ENCODE results near the gene CADPS. TPM values are rescaled to one million over a fixed set of nuclear protein-coding genes. Genes with fewer than 3 reads are reported as not detected.

Gene CADPS
- total and polyA plus RNA-seq, 8 donors: 0.50 to 2.9 (median 2.2) TPM

DNA sequence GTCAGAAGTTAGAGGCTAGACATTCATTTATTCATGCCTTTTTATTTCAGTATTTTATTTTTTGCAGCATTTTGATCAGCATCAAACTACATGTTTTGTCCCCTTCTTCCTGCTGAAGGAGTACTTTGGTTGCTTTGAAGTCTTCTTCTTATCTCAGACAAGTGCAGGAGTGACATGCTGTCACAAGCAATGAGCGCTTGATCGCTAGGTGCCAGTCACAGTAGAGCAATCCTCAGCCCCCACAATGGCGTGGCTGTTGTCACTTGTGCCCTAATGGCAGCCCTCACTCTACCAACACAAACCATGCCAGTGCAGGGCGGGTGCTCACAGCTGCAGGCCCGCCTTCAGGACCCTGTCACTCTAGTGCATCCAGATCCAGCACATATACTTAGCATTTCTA, 317.2 kb downstream of the CADPS start:
- ATAC-seq (no peak), DNase-seq (no peak)
- Histone ChIP-seq H3K4me3 (no peak overlapping the region), H3K36me3 (no peaks in the 10 kb centered on the region), H3K4me1 (no peaks in the 10 kb centered on the region), H3K27me3 (no peaks in the 10 kb centered on the region), H3K9me3 (no peaks in the 10 kb centered on the region), H3K27ac (no peak overlapping the region)
- TF ChIP-seq, protein P1, sequence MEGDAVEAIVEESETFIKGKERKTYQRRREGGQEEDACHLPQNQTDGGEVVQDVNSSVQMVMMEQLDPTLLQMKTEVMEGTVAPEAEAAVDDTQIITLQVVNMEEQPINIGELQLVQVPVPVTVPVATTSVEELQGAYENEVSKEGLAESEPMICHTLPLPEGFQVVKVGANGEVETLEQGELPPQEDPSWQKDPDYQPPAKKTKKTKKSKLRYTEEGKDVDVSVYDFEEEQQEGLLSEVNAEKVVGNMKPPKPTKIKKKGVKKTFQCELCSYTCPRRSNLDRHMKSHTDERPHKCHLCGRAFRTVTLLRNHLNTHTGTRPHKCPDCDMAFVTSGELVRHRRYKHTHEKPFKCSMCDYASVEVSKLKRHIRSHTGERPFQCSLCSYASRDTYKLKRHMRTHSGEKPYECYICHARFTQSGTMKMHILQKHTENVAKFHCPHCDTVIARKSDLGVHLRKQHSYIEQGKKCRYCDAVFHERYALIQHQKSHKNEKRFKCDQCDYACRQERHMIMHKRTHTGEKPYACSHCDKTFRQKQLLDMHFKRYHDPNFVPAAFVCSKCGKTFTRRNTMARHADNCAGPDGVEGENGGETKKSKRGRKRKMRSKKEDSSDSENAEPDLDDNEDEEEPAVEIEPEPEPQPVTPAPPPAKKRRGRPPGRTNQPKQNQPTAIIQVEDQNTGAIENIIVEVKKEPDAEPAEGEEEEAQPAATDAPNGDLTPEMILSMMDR (IDR thresholded peaks at IDR 0.05): no peak
- intact Hi-C loops (cut with DNase I): no loop called here

DNA sequence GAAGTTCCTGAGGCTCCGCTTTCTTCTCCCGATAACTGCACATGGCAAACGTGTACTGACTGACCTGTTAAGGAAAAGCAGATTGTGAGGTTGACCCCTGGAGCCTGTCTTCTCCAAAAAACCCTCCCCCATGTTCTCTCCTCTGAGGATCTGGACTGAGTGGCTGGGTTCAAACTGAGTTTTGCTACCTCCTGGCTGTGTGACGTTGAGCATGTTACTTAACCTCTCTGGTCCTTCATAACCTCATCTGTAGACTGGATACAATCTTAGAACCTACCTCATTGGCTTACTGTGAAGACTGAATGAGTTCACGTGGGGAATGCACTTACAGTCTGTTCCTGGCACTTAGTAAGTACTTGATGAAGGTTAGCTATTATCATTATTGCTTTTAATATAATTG, 317.8 kb downstream of the CADPS start:
- Histone ChIP-seq H3K4me3 (no peak overlapping the region), H3K9me3 (no peaks in the 10 kb centered on the region), H3K36me3 (no peaks in the 10 kb centered on the region), H3K27ac (no peak overlapping the region), H3K4me1 (no peaks in the 10 kb centered on the region), H3K27me3 (no peaks in the 10 kb centered on the region)
- DNase-seq (no peak), ATAC-seq (no peak)
- intact Hi-C loops (cut with DNase I): no loop called here
- TF ChIP-seq, protein P1 (IDR thresholded peaks at IDR 0.05): no peak

DNA sequence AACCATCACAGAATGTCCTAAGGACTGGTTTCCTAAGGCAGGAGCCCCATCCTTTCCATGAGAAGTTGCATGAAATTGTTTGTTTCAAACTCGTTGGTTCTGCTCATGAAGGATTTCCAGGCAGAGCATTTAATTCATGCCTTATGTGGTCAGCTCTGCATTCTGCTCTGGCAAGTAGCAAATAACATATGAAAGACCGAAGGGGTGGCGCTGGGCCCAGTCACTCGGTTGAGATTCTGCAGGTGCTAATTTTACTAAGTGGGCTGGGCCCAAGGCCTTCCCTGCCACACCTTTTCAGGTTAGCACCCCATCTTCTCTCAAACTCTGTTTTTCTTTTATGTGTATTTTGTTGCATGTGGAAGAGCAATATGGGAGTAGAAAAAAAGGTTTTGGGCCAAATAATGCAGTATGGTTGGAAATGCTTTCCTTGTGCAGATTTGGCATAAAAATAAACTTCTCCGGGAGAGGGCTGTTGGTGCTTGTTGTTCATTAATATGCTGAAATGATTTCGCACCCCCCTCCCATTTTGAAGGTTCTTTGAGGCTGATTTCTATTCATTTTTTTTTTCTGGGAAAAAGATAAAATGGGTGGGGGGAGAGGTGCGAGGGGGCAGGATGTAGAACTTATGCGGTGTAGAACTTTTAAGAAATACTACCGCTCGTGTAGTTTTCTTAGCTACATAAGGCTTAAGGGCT, 318.9 kb downstream of the CADPS start:
- TF ChIP-seq, protein P1 (IDR thresholded peaks at IDR 0.05): no peak
- H3K4me3 ChIP-seq: no peak overlapping the region
- no peaks in the 10 kb centered on the region for H3K36me3 ChIP-seq
- ATAC-seq (no peak), DNase-seq (no peak)
- H3K4me1 ChIP-seq: no peaks in the 10 kb centered on the region
- no peak overlapping the region for H3K27ac ChIP-seq
- no peaks in the 10 kb centered on the region for H3K27me3 ChIP-seq
- intact Hi-C loops (cut with DNase I): no loop called here
- no peaks in the 10 kb centered on the region for H3K9me3 ChIP-seq

DNA sequence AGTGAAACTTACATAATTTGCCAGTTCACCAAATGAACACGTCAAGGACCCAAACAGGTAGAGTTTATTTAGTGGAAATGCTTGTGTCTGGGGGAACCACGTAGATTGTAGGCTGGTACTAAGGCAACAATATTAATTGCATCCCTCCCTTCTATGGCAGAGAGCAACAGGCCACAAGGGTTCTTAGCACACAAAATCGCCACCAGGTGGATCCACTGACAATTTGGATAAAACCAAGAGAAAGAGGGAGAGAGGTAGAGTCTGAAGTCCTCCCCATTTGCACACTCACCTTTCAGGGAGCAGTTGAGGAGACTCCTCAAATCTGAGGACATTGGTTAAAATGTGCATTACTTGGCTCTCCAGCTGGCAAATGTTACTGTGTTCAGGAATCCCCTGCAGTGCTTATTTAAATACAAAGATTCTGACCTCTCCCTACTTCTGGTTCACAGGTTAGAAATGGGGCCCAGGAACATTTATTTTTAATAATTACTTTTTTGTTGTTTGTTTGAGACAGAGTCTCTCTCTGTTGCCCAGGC, 320.9 kb downstream of the CADPS start:
- TF ChIP-seq, protein P1 (IDR thresholded peaks at IDR 0.05): no peak
- intact Hi-C loops (cut with DNase I): no loop called here
- Histone ChIP-seq H3K4me1 (no peaks in the 10 kb centered on the region), H3K4me3 (no peak overlapping the region), H3K27ac (no peak overlapping the region), H3K27me3 (no peaks in the 10 kb centered on the region), H3K9me3 (no peaks in the 10 kb centered on the region), H3K36me3 (no peaks in the 10 kb centered on the region)
- no peak for ATAC-seq
- DNase-seq: no peak

DNA sequence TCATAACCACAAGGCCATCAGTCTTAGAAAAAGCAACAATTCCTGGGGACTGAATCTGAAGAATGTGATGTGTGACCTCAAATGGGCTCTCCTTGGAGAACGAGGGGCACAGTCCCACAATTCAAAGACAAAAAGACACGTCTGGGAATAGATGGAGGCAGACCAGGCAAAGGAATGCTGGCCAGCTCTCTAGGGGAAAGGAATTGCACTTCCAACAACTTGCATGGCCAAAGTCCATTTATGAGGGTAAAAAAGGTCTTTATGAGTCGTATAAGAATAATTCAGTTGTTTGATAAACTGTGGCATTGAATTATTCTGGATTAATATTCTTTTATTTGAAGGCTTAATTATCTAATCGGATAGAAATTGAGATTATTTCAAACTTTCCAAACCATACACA, 321.4 kb downstream of the CADPS start:
- no peak overlapping the region for H3K4me3 ChIP-seq
- H3K27ac ChIP-seq: no peak overlapping the region
- DNase-seq (no peak), ATAC-seq (no peak)
- TF ChIP-seq, protein P1 (IDR thresholded peaks at IDR 0.05): no peak
- H3K9me3 ChIP-seq: no peaks in the 10 kb centered on the region
- intact Hi-C loops (cut with DNase I): no loop called here
- H3K36me3 ChIP-seq: no peaks in the 10 kb centered on the region
- no peaks in the 10 kb centered on the region for H3K4me1 ChIP-seq
- no peaks in the 10 kb centered on the region for H3K27me3 ChIP-seq

Measured in left lung (tissue), 10 donors.